RWPE2 (cell line): ENCODE data around the gene FAM120B.
"Not testable (repeated sequence)": the region's sequence is repeated elsewhere in the genome, so short reads cannot be mapped to it uniquely, and the experiment has no call there.

Experiments used
- ATAC-seq: fragments of 200-7000 bp; cut with Tn5 transposase; 3 replicates; pipeline ENCODE4 v1.9.1; 2021; ENCODE audit warnings: low read depth
- DNase-seq: peaks from one replicate; pipeline ENCODE4 v3.0.0-alpha.2; 2020; ENCODE audit warnings: low spot score
- H3K27ac ChIP-seq: fragments of 450-650 bp; 2 replicates; pipeline ENCODE4 v1.5.1; 2017; ENCODE audit warnings: mild to moderate bottlenecking; ENCODE audit not compliant: poor library complexity, severe bottlenecking
- H3K27me3 ChIP-seq: fragments of 250-450 bp; sonication (Bioruptor Pico); 2 replicates; pipeline ENCODE4 v1.5.1; 2021; ENCODE audit warnings: mild to moderate bottlenecking, moderate library complexity; ENCODE audit not compliant: insufficient read depth, poor library complexity, severe bottlenecking
- H3K36me3 ChIP-seq: fragments of 250-450 bp; sonication (Bioruptor Pico); 2 replicates; pipeline ENCODE4 v1.5.1; 2020; ENCODE audit warnings: low read depth, mild to moderate bottlenecking, moderate library complexity
- H3K4me1 ChIP-seq: fragments of 250-450 bp; sonication (Bioruptor Pico); 2 replicates; pipeline ENCODE4 v1.5.1; 2021; ENCODE audit warnings: mild to moderate bottlenecking, moderate library complexity; ENCODE audit not compliant: insufficient read depth, poor library complexity, severe bottlenecking
- H3K4me3 ChIP-seq: fragments of 250-450 bp; sonication (Bioruptor Pico); 2 replicates; pipeline ENCODE4 v1.5.1; 2021; ENCODE audit warnings: mild to moderate bottlenecking, moderate library complexity; ENCODE audit not compliant: severe bottlenecking
- H3K9me3 ChIP-seq: fragments of 250-450 bp; sonication (Bioruptor Pico); 2 replicates; pipeline ENCODE4 v1.5.1; 2021; ENCODE audit warnings: mild to moderate bottlenecking, moderate library complexity; ENCODE audit not compliant: severe bottlenecking
- CTCF ChIP-seq: fragments of 450-650 bp; IDR thresholded peaks from one replicate; pipeline ENCODE4 v1.5.1; 2017; ENCODE audit warnings: mild to moderate bottlenecking, moderate library complexity; ENCODE audit not compliant: poor library complexity, severe bottlenecking

The FAM120B gene

GRCh38 chr6:170407200-170407599, 100.6 kb downstream of the FAM120B start:
- H3K27me3 ChIP-seq, result no peaks in the 10 kb centered on the region
- H3K9me3 ChIP-seq, result no peaks in the 10 kb centered on the region
- H3K4me1 ChIP-seq, result peaks cover 27% of the 10 kb centered on the region
- peak overlapping the region; percentile 100 for H3K27ac ChIP-seq
- H3K4me3 ChIP-seq, result no peak overlapping the region
- peaks cover 15% of the 10 kb centered on the region for H3K36me3 ChIP-seq
- no peak for TF ChIP-seq CTCF
- DNase-seq, result no peak
- no peak for ATAC-seq

GRCh38 chr6:170407932-170408331, 101.4 kb downstream of the FAM120B start:
- no peak for TF ChIP-seq CTCF
- Histone ChIP-seq H3K27me3 (no peaks in the 10 kb centered on the region), H3K36me3 (peaks cover 15% of the 10 kb centered on the region), H3K27ac (no peak overlapping the region), H3K4me3 (no peak overlapping the region), H3K4me1 (peaks cover 27% of the 10 kb centered on the region), H3K9me3 (no peaks in the 10 kb centered on the region)
- no peak for DNase-seq
- no peak for ATAC-seq

- not testable (repeated sequence) for H3K4me3 ChIP-seq, ATAC-seq, H3K27ac ChIP-seq, H3K27me3 ChIP-seq, DNase-seq, H3K9me3 ChIP-seq
- Histone ChIP-seq H3K4me1 (peaks cover 22% of the 10 kb centered on the region), H3K36me3 (peaks cover 11% of the 10 kb centered on the region)
Observed at GRCh38 chr6:170409746-170410145, 103.2 kb downstream of the FAM120B start.

- Histone ChIP-seq H3K36me3 (peaks cover 7% of the 10 kb centered on the region; the same call in 1 of the 2 replicates), H3K9me3 (no peaks in the 10 kb centered on the region), H3K4me3 (no peak overlapping the region), H3K27ac (no peak overlapping the region), H3K4me1 (peaks cover 17% of the 10 kb centered on the region), H3K27me3 (no peaks in the 10 kb centered on the region)
- TF ChIP-seq CTCF, result no peak
- DNase-seq (no peak), ATAC-seq (no peak)
Observed at GRCh38 chr6:170410241-170410640, 103.7 kb downstream of the FAM120B start.

- no peaks in the 10 kb centered on the region for H3K36me3 ChIP-seq
- no peaks in the 10 kb centered on the region for H3K27me3 ChIP-seq
- H3K4me1 ChIP-seq, result no peaks in the 10 kb centered on the region
- no peaks in the 10 kb centered on the region for H3K9me3 ChIP-seq
- TF ChIP-seq CTCF, result no peak
- H3K27ac ChIP-seq, result no peak overlapping the region
- ATAC-seq (no peak; the same call in 2 of the 3 replicates), DNase-seq (no peak)
- H3K4me3 ChIP-seq, result no peak overlapping the region
Observed at GRCh38 chr6:170415318-170415717, 108.8 kb downstream of the FAM120B start.
